ENCODE results near the gene SCYL1.
A peak's percentile ranks its signal among the peaks of the same experiment; 100 is the strongest.

The SCYL1 gene

DNA sequence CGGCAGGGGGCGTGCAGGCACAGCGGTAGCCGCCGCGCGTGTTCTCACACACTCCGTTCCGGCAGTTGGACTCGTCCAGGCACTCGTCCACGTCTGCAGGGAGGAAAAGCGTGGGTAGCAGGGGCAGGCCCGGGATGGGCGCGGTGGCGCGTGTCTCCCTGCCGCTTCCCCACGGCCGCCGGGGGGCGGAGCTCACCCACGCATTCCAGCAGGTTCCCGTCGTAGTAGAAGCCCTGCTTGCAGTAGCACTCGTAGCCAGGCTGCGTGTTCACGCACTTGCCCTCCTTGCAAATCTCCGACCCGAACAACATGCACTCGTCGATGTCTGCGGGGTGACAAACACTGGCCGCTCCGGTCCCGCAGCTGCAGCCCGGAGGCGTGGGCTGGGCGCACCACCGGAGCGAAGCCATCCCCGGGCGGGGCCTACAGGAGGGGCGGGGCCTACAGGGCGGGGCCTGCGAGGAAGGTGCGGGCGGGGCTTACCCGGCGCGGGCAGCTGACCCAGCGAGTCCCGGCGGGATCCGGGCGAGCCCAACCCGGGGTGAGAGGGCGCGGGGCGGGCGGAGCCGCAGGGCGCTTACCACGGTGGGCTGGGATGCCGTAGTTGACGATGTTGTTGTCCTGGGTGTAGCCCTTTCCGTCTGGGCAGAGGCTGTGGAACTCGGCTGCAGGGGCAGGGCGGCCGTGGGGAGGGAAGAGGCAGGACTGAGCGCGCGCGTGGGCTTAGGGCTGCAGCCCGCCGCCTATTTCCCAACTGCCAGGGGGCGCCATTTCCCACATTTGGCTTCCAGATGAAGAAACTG, 15.6 kb downstream of the SCYL1 start:
- Histone ChIP-seq H3K27me3 (ENCODE audit: low read depth) (no peaks in the 10 kb centered on the region), H3K4me3 (peak overlapping the region; percentile 46), H3K36me3 (replicated peaks) (peaks cover 25% of the 10 kb centered on the region), H3K4me1 (no peaks in the 10 kb centered on the region; the same call in none of the 2 replicates), H3K9me3 (no peaks in the 10 kb centered on the region)
- in situ Hi-C loops (cut with MboI; ENCODE audit: low sequenced_read_pairs), result no loop called here
- DNase-seq (ENCODE audit: low spot score in 2 of 2), result peak; percentile 83 to 90

DNA sequence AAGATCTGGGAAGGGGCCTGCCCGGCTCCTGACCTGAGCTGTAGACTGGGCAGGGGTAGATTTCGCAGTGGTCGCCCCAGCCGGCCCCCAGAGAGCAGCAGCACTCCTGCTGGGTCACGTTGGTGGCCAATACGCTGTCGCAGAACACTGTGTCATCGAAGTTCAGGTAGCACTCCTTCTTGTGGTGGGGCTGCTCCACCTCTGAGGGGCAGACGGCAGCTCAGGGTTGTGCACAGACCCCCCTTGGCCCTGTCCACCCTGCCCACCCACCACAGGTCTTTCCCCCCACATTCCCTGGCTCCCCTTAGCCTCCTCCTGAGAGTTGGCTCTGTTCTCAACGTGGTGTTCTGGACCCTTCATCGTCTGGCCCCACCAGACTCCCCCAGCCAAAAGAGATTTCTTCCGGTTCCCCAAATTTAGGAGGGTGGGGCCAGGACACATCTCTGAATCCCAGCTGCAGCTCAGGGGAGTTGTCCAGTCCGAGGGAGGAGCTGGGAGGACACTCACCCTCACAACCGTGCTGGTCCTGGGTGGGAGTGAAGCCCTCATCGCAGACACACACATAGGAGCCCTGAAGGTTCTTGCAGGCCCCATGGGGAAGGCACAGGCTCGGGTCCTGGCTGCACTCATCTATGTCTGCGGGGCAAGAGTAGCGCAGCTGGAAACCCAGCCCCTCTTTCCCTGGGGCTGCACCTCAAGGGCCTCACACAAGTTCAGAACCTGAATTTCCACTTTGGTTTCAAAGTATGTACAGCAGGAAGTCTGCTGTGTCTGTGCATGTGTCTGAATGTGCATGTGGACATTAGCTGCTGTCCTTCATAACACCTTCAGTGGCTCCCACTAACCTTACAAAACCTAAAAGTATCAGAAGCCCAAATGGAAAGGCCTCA, 16.5 kb downstream of the SCYL1 start:
- Histone ChIP-seq H3K27me3 (ENCODE audit: low read depth) (no peaks in the 10 kb centered on the region), H3K9me3 (no peaks in the 10 kb centered on the region), H3K36me3 (replicated peaks) (peaks cover 20% of the 10 kb centered on the region), H3K4me3 (peak overlapping the region; percentile 46), H3K4me1 (no peaks in the 10 kb centered on the region; the same call in none of the 2 replicates)
- no peak for DNase-seq (ENCODE audit: low spot score in 2 of 2)
- in situ Hi-C loops (cut with MboI; ENCODE audit: low sequenced_read_pairs), result no loop called here

DNA sequence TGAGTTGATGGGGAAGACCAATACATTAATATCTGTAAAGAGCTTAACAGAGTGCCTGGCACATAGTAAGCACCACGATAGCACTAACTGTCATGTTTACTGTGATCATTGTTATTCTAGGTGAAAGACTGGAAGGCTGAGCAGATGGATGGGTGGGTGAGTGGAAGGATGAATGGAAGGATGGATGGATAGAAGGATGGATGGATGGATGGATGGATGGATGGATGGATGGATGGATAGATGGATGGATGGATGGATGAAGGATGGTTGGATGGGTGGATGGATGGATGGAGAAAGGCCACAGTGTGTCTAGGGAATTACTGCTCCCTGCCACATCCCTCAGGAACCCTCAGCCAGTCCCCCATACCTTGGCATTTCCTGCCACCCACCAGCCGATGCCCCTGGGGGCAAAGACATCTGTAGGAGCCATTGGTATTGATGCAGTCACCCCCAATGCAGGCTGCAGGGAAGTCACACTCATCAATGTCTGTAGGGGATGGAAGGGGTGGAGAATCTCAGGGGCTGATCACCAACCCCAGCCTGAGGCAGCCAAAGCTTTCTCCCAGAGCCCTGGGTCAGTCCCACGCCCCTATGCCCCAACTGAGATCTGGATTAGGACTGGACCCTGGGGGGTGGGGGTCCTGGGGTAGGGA, 18.0 kb downstream of the SCYL1 start:
- no peaks in the 10 kb centered on the region; the same call in none of the 2 replicates for H3K4me1 ChIP-seq
- in situ Hi-C loops (cut with MboI; ENCODE audit: low sequenced_read_pairs), result no loop called here
- H3K36me3 ChIP-seq (replicated peaks), result peaks cover 14% of the 10 kb centered on the region
- no peaks in the 10 kb centered on the region for H3K9me3 ChIP-seq
- H3K27me3 ChIP-seq (ENCODE audit: low read depth), result no peaks in the 10 kb centered on the region
- no peak for DNase-seq (ENCODE audit: low spot score in 2 of 2)
- H3K4me3 ChIP-seq, result no peak overlapping the region

DNA sequence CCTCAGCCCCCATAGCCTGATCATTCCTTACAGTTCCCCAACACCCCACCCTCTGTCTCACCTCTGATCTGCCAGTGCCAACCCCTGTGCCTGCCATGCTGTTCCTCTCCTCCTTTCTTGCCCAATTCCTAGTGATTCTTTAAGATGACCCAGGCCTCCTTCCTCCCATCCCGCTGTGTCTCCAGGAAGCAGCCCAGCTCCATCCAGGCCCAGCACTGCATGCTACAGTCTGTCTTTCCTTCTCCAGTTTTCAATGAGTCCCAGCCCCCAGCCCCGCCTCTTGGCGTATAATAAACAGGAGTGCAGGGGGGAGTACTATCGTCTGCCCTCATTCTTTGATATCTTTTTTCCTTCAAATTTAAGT, 21.0 kb downstream of the SCYL1 start:
- Histone ChIP-seq H3K4me1 (no peaks in the 10 kb centered on the region), H3K27me3 (ENCODE audit: low read depth) (no peaks in the 10 kb centered on the region), H3K9me3 (no peaks in the 10 kb centered on the region), H3K4me3 (no peak overlapping the region), H3K36me3 (replicated peaks) (peaks cover 14% of the 10 kb centered on the region)
- DNase-seq (ENCODE audit: low spot score in 2 of 2), result no peak
- in situ Hi-C loops (cut with MboI; ENCODE audit: low sequenced_read_pairs), result no loop called here

DNA sequence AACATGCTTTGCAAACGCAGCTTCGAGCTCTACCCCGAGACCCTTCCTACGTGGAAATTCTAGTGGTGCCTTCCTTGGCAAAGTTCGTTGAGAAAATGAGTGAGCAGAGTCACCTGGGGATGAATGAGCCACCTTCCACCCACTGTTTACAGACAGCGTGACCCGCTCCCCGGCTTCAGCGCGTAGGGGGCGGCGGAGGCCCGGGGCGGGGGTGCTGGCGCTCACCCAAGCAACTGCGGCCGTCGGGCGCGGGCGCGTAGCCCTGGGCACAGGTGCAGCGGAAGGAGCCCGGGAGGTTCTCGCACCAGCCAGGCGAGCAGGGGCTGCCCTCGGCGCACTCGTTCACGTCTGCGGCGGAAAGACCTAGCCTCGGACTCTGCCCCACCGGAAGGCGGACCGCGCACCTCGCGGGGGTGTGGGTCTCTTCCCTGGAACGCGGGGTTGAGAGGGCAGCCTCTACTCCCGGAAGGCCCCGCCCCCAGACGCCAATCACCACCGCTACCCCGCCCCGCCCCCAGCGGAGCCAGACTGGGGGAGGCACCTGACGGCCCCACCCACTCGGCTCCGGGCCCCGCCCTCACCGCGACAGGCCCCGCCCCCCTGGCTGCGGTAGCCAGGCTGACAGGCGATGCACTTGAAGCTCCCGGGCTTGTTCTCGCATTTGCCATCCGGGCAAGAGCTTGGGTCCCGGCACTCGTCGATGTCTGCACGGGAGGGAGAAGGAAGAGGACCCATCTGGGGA, 21.5 kb downstream of the SCYL1 start:
- Histone ChIP-seq H3K4me1 (no peaks in the 10 kb centered on the region), H3K4me3 (no peak overlapping the region), H3K27me3 (ENCODE audit: low read depth) (no peaks in the 10 kb centered on the region), H3K36me3 (replicated peaks) (peaks cover 13% of the 10 kb centered on the region), H3K9me3 (no peaks in the 10 kb centered on the region)
- in situ Hi-C loops (cut with MboI; ENCODE audit: low sequenced_read_pairs), result no loop called here
- peak in 1 of 2 experiments; percentile 55 for DNase-seq (ENCODE audit: low spot score in 2 of 2)

DNA sequence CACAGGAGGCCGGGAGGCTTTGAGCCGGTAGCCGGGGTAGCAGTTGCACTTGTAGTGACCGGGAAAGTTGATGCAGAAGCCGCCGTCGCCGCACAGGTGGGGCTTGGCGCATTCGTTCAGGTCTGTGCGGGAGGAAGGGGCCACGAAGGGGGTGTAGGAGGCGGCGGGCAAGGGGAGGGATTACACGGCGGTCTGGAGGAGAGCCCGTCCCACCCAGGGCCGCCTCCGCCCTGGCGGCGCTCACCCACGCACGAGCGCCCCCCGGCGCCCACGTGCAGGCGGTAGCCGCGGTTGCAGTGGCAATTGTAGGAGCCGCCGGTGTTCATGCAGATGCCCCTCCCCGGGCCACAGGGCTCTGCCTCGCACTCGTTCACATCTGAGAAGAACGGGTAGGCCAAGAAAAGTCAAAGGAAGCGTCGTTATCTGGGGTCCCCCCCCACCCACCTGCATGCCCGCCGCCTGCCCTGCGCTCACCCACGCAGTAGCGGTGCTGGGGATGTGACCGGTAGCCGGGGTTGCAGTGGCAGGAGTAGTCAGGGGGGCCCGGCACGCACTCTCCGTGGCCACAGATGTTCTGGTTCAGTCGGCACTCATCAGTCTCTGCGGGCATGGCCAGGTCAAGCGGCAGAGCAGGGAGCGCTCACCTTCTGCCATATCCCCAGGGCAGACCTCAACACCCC, 22.7 kb downstream of the SCYL1 start:
- in situ Hi-C loops (cut with MboI; ENCODE audit: low sequenced_read_pairs), result no loop called here

DNA sequence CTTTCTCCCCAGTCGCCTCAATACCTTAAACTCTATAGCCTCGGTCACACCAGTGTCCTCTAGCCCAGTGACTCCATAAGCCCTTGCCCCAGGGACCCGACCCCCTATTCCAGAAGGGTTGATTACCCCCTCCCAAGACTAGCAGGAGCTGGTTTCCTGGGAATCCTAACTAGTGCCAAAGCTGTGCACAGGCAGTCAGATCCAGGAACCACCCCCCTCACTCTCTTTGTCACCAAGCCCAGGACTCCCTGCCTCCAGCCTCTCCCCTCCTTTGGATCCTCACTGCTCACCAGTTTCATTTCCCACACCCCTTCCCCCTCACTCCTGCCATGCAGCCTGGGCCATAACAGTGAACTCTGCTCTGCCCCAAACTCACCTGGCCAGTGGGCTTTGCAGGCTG, 23.5 kb downstream of the SCYL1 start:
- H3K4me1 ChIP-seq, result no peaks in the 10 kb centered on the region
- H3K27me3 ChIP-seq (ENCODE audit: low read depth), result no peaks in the 10 kb centered on the region
- in situ Hi-C loops (cut with MboI; ENCODE audit: low sequenced_read_pairs), result no loop called here

More for the DNA sequence above, 22.7 kb downstream of the SCYL1 start:
- H3K4me3 ChIP-seq, result no peak overlapping the region
- no peak for DNase-seq (ENCODE audit: low spot score in 2 of 2)
- H3K36me3 ChIP-seq (replicated peaks), result peaks cover 9% of the 10 kb centered on the region
- no peaks in the 10 kb centered on the region for H3K27me3 ChIP-seq (ENCODE audit: low read depth)
- no peaks in the 10 kb centered on the region for H3K9me3 ChIP-seq
- no peaks in the 10 kb centered on the region for H3K4me1 ChIP-seq

DNA sequence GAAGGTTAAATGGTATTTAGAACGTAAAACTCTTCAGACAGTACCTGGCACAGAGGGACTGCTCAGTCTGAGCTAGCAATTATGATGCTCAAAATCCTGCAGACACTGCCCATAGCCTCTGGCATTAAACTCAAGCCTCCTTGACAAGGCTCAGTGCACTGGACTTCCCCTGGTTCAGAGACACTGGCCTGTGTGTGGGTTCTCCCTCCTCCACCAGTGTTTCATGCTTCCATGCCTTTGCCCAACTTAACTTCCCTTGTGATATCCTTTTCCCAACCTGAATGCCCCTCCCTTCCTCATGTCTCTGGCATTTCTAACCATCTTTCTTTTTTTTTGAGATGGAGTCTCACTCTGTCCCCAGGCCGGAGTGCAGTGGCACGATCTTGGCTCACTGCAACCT, 24.2 kb downstream of the SCYL1 start:
- in situ Hi-C loops (cut with MboI; ENCODE audit: low sequenced_read_pairs), result no loop called here
- Histone ChIP-seq H3K9me3 (no peaks in the 10 kb centered on the region), H3K36me3 (replicated peaks) (peaks cover 9% of the 10 kb centered on the region), H3K27me3 (ENCODE audit: low read depth) (no peaks in the 10 kb centered on the region), H3K4me3 (no peak overlapping the region), H3K4me1 (no peaks in the 10 kb centered on the region)
- no peak for DNase-seq (ENCODE audit: low spot score in 2 of 2)

More for the DNA sequence above, 23.5 kb downstream of the SCYL1 start:
- Histone ChIP-seq H3K9me3 (no peaks in the 10 kb centered on the region), H3K4me3 (no peak overlapping the region), H3K36me3 (replicated peaks) (peaks cover 9% of the 10 kb centered on the region)
- DNase-seq (ENCODE audit: low spot score in 2 of 2), result no peak

DNA sequence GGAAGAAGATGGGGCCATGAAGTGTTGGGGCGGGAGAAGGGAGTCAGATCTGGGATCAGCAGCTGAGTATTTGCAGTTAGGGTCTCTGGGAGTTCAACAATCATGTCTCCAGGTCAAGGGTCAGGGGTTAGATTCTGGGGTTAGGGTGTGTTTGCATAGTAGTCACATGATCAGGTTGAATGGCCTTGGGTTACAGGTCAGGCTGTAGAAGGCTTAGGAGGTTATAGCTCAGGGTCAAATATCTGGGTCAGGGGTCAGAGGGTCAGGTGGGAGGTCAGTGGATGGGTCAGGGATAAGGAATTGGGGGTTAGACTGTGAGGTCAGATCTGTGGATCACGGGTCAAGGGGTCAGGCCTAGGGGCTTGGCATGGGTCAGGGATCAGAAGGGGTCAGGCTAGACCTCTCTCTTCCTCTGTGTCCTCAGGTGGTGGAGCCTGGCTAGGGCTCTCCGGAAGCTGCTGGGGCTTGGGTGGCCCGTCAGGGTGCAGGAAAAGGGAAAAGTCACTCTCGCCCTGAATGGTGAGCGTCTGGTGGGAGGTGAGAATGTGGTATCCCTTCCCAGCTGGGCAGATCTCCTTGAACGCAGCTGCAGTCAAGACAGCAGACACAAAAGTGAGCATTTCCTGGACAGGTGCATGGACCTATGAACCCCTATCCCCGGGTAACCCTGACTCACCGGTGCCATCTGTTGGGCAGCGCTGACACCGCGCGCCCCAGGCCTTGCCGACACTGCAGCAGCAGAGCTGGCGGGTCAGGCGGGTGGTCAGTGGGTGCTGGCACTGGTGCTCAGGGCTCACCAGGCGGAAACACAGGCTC, 26.9 kb downstream of the SCYL1 start:
- no peaks in the 10 kb centered on the region for H3K9me3 ChIP-seq
- peak in 1 of 2 experiments; percentile 80 for DNase-seq (ENCODE audit: low spot score in 2 of 2)
- in situ Hi-C loops (cut with MboI; ENCODE audit: low sequenced_read_pairs), result no loop called here
- H3K36me3 ChIP-seq (replicated peaks), result peaks cover 9% of the 10 kb centered on the region
- 0 out of 2 replicates have a peak, but pooled peaks cover 4% of the 10 kb centered on the region for H3K4me1 ChIP-seq
- no peak overlapping the region for H3K4me3 ChIP-seq
- H3K27me3 ChIP-seq (ENCODE audit: low read depth), result no peaks in the 10 kb centered on the region

DNA sequence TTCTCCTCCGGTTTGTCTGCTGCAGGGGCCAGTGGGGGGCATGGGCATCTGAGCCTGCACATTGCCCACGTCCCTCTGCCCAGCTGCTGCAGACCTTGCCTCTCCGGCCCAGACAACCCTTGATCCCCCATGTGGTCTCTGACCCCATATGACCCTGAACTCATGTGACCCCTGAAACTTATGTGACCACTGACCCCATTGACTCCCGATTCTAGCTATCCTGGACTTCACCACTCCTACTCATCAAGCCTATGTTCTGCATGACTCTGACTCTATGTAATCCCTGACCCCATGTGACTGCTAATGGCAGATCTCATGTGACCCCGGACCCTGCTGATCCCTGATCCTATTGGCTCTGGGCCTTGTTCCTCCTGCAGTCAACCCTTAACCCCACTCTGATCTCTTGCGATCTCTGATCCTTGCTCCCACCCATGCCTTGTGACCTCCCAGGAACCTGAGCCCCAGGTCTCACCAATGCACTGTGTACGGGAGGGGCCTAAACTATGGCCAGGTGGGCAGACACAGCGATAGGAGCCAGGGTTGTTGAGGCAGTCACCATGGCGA, 27.6 kb downstream of the SCYL1 start:
- Histone ChIP-seq H3K27me3 (ENCODE audit: low read depth) (no peaks in the 10 kb centered on the region), H3K9me3 (no peaks in the 10 kb centered on the region), H3K4me1 (peaks cover 9% of the 10 kb centered on the region; the same call in 1 of the 2 replicates), H3K4me3 (no peak overlapping the region), H3K36me3 (replicated peaks) (peaks cover 9% of the 10 kb centered on the region)
- in situ Hi-C loops (cut with MboI; ENCODE audit: low sequenced_read_pairs), result no loop called here
- no peak for DNase-seq (ENCODE audit: low spot score in 2 of 2)

DNA sequence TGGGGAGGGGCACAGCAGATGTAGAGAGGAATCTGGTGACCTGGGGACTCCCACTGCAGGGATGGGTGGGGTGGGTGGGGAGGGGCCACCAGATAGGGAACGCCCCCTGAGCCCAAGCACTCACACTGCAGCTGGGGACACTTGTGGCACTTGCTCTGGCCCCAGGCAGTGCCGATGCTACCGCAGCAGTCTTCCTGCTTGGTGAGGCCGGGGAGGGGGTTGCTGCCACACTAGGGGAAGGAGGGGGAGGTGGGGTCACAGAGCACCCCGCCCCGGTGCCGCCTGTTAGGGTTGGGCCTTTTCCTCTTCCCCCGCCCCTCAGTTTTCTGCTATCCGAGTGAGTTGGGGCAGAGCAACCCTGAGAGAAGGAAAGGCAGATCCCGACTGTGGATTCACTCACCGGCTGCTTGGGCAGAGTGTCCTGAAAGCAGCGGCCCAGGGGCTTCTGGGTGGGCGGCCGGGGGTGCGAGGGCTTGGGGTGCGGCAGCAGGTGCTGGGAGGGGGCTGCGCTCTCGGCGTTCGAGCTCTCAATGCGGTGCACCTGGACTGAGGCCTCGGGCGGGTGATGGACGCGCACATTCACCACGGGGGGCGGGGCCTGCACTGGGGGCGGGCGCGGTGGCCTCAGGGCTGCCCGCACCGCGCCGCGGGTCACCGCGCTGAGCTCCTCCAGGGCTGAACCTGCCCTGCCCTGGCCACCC, 28.6 kb downstream of the SCYL1 start:
- Histone ChIP-seq H3K4me3 (no peak overlapping the region), H3K4me1 (peaks cover 9% of the 10 kb centered on the region; the same call in 1 of the 2 replicates), H3K36me3 (replicated peaks) (peaks cover 8% of the 10 kb centered on the region), H3K9me3 (no peaks in the 10 kb centered on the region), H3K27me3 (ENCODE audit: low read depth) (no peaks in the 10 kb centered on the region)
- in situ Hi-C loops (cut with MboI; ENCODE audit: low sequenced_read_pairs), result no loop called here
- DNase-seq (ENCODE audit: low spot score in 2 of 2), result no peak
